Endothelial cell of umbilical vein (primary cell): ENCODE results near the gene CMC2. TPM values are rescaled to one million over a fixed set of nuclear protein-coding genes. Genes with fewer than 3 reads are reported as not detected.

Experiments used
- BruUV-seq: library from RNA; stranded (reverse); fragments of 400-500 nt; replicated peaks from 2 replicates; lab custom pipeline; 2021; lab: Mats Ljungman, UMichigan
- CTCF ChIA-PET: fragments of 300-600, 350-600 bp; sonication (Branson Sonifier 250); formaldehyde crosslinking; loops from one replicate; lab custom pipeline; 2021; ENCODE audit warnings: antibody characterized with exemption, inconsistent platforms; lab: Charles Lee
- POLR2A ChIA-PET: fragments of 300-600, 350-600 bp; sonication (Branson Sonifier 250); formaldehyde crosslinking; loops from one replicate; lab custom pipeline; 2021; ENCODE audit warnings: antibody characterized with exemption, inconsistent platforms; lab: Charles Lee
- DNase-seq: peaks from one replicate; pipeline ENCODE4 v3.0.0-alpha.2; 2011; ENCODE audit warnings: low read depth, low spot score
- FAIRE-seq: peaks from 2 replicates; lab custom pipeline; 2011; peaks lifted over from hg19 to GRCh38; lab: Jason Lieb, UNC
- H2AFZ ChIP-seq: 2 replicates; pipeline ENCODE4 v1.6.0; 2012; ENCODE audit warnings: low read depth, low read length, control low read depth, inconsistent platforms
- H3K27ac ChIP-seq: 2 replicates; pipeline ENCODE4 v1.5.1; 2011; ENCODE audit warnings: low read depth, mild to moderate bottlenecking, control low read depth, low read length, moderate library complexity; ENCODE audit not compliant: insufficient read depth
- H3K27me3 ChIP-seq, 2 experiments: 2 replicates each; pipeline versions ENCODE4 v1.6.0 to v1.6.1; 2011; ENCODE audit warnings: low read length in 2 of 2, mixed read lengths in 1 of 2; ENCODE audit not compliant: control insufficient read depth in 2 of 2, insufficient read depth in 2 of 2
- H3K36me3 ChIP-seq, 2 experiments: 2 replicates in 1 of 2; 3 replicates in 1 of 2; pipeline ENCODE4 v1.5.1; 2011; ENCODE audit warnings: low read length in 2 of 2, mild to moderate bottlenecking in 1 of 2, moderate library complexity in 1 of 2; ENCODE audit not compliant: control insufficient read depth in 2 of 2, insufficient read depth in 2 of 2; ENCODE audit errors: extremely low read depth in 1 of 2
- H3K4me1 ChIP-seq: 3 replicates; pipeline ENCODE4 v1.5.1; 2011; ENCODE audit warnings: mild to moderate bottlenecking, low read length; ENCODE audit not compliant: control insufficient read depth, insufficient read depth; ENCODE audit errors: extremely low read depth
- H3K4me2 ChIP-seq: 2 replicates; pipeline ENCODE4 v1.6.1; 2011; ENCODE audit warnings: low read length, control low read depth, mixed read lengths; ENCODE audit not compliant: insufficient read depth
- H3K4me3 ChIP-seq, 3 experiments: fragments of 200-600 bp in 1 of 3; sonication (generic), shearing (Covaris generic) in 1 of 3; replicated peaks in 1 of 3; 2 replicates each; pipeline ENCODE4 v1.5.1; 2011 to 2016; ENCODE audit warnings: control low read depth in 3 of 3, low read length in 3 of 3, mild to moderate bottlenecking in 2 of 3, inconsistent platforms in 1 of 3, low read depth in 1 of 3, moderate library complexity in 1 of 3; ENCODE audit not compliant: insufficient read depth in 1 of 3
- H3K79me2 ChIP-seq: 2 replicates; pipeline ENCODE4 v1.6.0; 2012; ENCODE audit warnings: low read length, inconsistent platforms; ENCODE audit not compliant: control insufficient read depth, insufficient read depth
- H3K9ac ChIP-seq: replicated peaks from 2 replicates; pipeline ENCODE3; 2011; ENCODE audit warnings: low read length, control low read depth; ENCODE audit not compliant: insufficient read depth; ENCODE audit errors: extremely low read depth
- H3K9me1 ChIP-seq: replicated peaks from 3 replicates; pipeline ENCODE4 v1.6.0; 2011; ENCODE audit warnings: mild to moderate bottlenecking, low read length; ENCODE audit not compliant: control insufficient read depth, insufficient read depth; ENCODE audit errors: extremely low read depth
- H3K9me3 ChIP-seq: replicated peaks from 2 replicates; pipeline ENCODE4 v1.5.1; 2012; ENCODE audit warnings: low read length, inconsistent platforms; ENCODE audit not compliant: control insufficient read depth, insufficient read depth
- H4K20me1 ChIP-seq: replicated peaks from 2 replicates; pipeline ENCODE3; 2011; ENCODE audit warnings: mild to moderate bottlenecking, low read length; ENCODE audit not compliant: control insufficient read depth, insufficient read depth; ENCODE audit errors: extremely low read depth
- EZH2 ChIP-seq: IDR thresholded peaks from 2 replicates; pipeline ENCODE4 v1.6.1; 2012; ENCODE audit warnings: borderline replicate concordance, low read depth, mild to moderate bottlenecking, moderate library complexity, low read length, inconsistent platforms; ENCODE audit not compliant: severe bottlenecking
- FOS ChIP-seq: IDR thresholded peaks from 2 replicates; pipeline ENCODE4 v1.6.1; 2011; ENCODE audit warnings: mild to moderate bottlenecking, low read length, moderate library complexity, borderline replicate concordance; ENCODE audit not compliant: insufficient read depth
- GATA2 ChIP-seq: IDR thresholded peaks from 2 replicates; pipeline ENCODE4 v1.7.0; 2011; ENCODE audit warnings: low read depth, mild to moderate bottlenecking, moderate library complexity, mixed read lengths, low read length; ENCODE audit not compliant: insufficient read length, insufficient read depth
- JUN ChIP-seq: IDR thresholded peaks from 2 replicates; pipeline ENCODE4 v1.6.1; 2011; ENCODE audit warnings: borderline replicate concordance, low read depth; ENCODE audit not compliant: insufficient read length, insufficient read depth
- MYC ChIP-seq: IDR thresholded peaks from one replicate; pipeline ENCODE4 v1.6.1; 2011; ENCODE audit warnings: mild to moderate bottlenecking, low read depth, low read length
- POLR2A ChIP-seq: IDR thresholded peaks from 2 replicates; pipeline ENCODE4 v1.6.1; 2012; ENCODE audit warnings: low read depth, mild to moderate bottlenecking, control low read depth, low read length
- POLR2AphosphoS5 ChIP-seq: IDR thresholded peaks from 2 replicates; pipeline ENCODE4 v1.6.1; 2012; ENCODE audit warnings: low read depth, mild to moderate bottlenecking, control low read depth, low read length, moderate library complexity; ENCODE audit not compliant: insufficient read depth
- dilution Hi-C: fragments of 300-500 bp; cut with MboI; formaldehyde crosslinking; loops from one replicate; pipeline ENCODE4 v1.15.0; 2019; ENCODE audit warnings: low sequenced_read_pairs; ENCODE audit not compliant: extremely low pct_ligation_motif_present
- intact Hi-C: fragments of 100-400 bp; cut with micrococcal nuclease; formaldehyde crosslinking; loops from one replicate; pipeline ENCODE4 v1.10.0; 2022
- polyA plus RNA-seq, 4 experiments: library from polyadenylated mRNA; depleted of rRNA in 3 of 4; stranded (reverse) in 3 of 4; unstranded in 1 of 4; fragments of >200 nt; gene quantifications; 2 replicates each; pipeline versions ENCODE4 v1.2.1 to v1.2.3, GENCODE V29; 2011 to 2012; ENCODE audit warnings: missing spikeins in 1 of 4
- total RNA-seq: library from RNA; stranded (reverse); gene quantifications from 2 replicates; pipeline ENCODE4 v1.2.3, GENCODE V29; 2021
- TF ChIP-seq, protein P1 (sequence below), 2 donors: IDR thresholded peaks; 1 replicate in 1 of 2; 2 replicates in 1 of 2; pipeline ENCODE4 v1.5.1; 2011; ENCODE audit warnings: low read length in 2 of 2, mild to moderate bottlenecking in 2 of 2, moderate library complexity in 2 of 2, control low read depth in 1 of 2, inconsistent platforms in 1 of 2, low read depth in 1 of 2; ENCODE audit not compliant: insufficient read depth in 1 of 2; ENCODE audit errors: extremely low read depth in 1 of 2
- TF ChIP-seq, protein P2 (sequence below): IDR thresholded peaks from 2 replicates; pipeline ENCODE4 v1.6.1; 2011; ENCODE audit not compliant: insufficient read depth, insufficient read length

Gene CMC2
- total and polyA plus RNA-seq, 2 donors (not counting 3 experiments of a cell fraction or from before 2014, with no cell fraction given): 97.8 to 216 TPM

GRCh38 chr16:80954985-80955384 is 51.7 kb downstream of the CMC2 start:
- H3K4me3 ChIP-seq: no peak overlapping the region
- H3K9me1 ChIP-seq: no peaks in the 10 kb centered on the region
- CTCF ChIA-PET: no interaction called here
- no peak for DNase-seq
- intact Hi-C loops (no loop called here), dilution Hi-C loops (no loop called here)
- H3K27me3 ChIP-seq: no peaks in the 10 kb centered on the region
- H3K27ac ChIP-seq: no peak overlapping the region
- no peak overlapping the region for H3K4me2 ChIP-seq
- H2AFZ ChIP-seq: no peak overlapping the region
- POLR2A ChIA-PET: no interaction called here
- no peaks in the 10 kb centered on the region for H3K79me2 ChIP-seq
- no peaks in the 10 kb centered on the region for H3K36me3 ChIP-seq
- H3K9ac ChIP-seq: no peak overlapping the region
- no peaks in the 10 kb centered on the region for H3K4me1 ChIP-seq
- H4K20me1 ChIP-seq: no peaks in the 10 kb centered on the region
- no TSS peak for BruUV-seq
- no peaks in the 10 kb centered on the region for H3K9me3 ChIP-seq
- no peak for FAIRE-seq
- TF ChIP-seq MYC: no peak
- no peak for TF ChIP-seq JUN
- no peak for TF ChIP-seq GATA2
- TF ChIP-seq FOS: no peak
- TF ChIP-seq, protein P1, sequence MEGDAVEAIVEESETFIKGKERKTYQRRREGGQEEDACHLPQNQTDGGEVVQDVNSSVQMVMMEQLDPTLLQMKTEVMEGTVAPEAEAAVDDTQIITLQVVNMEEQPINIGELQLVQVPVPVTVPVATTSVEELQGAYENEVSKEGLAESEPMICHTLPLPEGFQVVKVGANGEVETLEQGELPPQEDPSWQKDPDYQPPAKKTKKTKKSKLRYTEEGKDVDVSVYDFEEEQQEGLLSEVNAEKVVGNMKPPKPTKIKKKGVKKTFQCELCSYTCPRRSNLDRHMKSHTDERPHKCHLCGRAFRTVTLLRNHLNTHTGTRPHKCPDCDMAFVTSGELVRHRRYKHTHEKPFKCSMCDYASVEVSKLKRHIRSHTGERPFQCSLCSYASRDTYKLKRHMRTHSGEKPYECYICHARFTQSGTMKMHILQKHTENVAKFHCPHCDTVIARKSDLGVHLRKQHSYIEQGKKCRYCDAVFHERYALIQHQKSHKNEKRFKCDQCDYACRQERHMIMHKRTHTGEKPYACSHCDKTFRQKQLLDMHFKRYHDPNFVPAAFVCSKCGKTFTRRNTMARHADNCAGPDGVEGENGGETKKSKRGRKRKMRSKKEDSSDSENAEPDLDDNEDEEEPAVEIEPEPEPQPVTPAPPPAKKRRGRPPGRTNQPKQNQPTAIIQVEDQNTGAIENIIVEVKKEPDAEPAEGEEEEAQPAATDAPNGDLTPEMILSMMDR (IDR thresholded peaks at IDR 0.05; ENCODE audit: extremely low read depth in 1 of 2, insufficient read depth in 1 of 2, low read depth in 1 of 2, low read length in 2 of 2): no peak
- no peak for TF ChIP-seq POLR2AphosphoS5
- no peak for TF ChIP-seq POLR2A
- TF ChIP-seq, protein P2, sequence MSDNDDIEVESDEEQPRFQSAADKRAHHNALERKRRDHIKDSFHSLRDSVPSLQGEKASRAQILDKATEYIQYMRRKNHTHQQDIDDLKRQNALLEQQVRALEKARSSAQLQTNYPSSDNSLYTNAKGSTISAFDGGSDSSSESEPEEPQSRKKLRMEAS: no peak
- TF ChIP-seq EZH2: no peak
